T-helper 1 cell (primary cell): ENCODE results near the gene EXOC6B.
"Not testable (repeated sequence)": the region's sequence is repeated elsewhere in the genome, so short reads cannot be mapped to it uniquely, and the experiment has no call there.

Experiments used
- DNase-seq, 5 donors: peaks; one replicate each; pipeline ENCODE4 v3.0.0-alpha.2; 2012 to 2020

Gene EXOC6B

GRCh38 chr2:72539071-72539552 lies 286.7 kb downstream of the EXOC6B start:
- no peak for DNase-seq

GRCh38 chr2:72538486-72538885 lies 287.3 kb downstream of the EXOC6B start:
- no peak for DNase-seq

GRCh38 chr2:72535586-72535985 lies 290.2 kb downstream of the EXOC6B start:
- not testable (repeated sequence) for DNase-seq

GRCh38 chr2:72533765-72534164 lies 292.1 kb downstream of the EXOC6B start:
- no peak for DNase-seq

- DNase-seq, result no peak
Observed at GRCh38 chr2:72527424-72527823, 298.4 kb downstream of the EXOC6B start.

- no peak for DNase-seq
Observed at GRCh38 chr2:72526623-72527022, 299.2 kb downstream of the EXOC6B start.

GRCh38 chr2:72524071-72524470 lies 301.8 kb downstream of the EXOC6B start:
- DNase-seq, result no peak

GRCh38 chr2:72515696-72516095 lies 310.1 kb downstream of the EXOC6B start:
- DNase-seq, result no peak

GRCh38 chr2:72513011-72513410 lies 312.8 kb downstream of the EXOC6B start:
- DNase-seq, result no peak

- no peak for DNase-seq
Observed at GRCh38 chr2:72512376-72512775, 313.5 kb downstream of the EXOC6B start.

GRCh38 chr2:72511906-72512305 lies 313.9 kb downstream of the EXOC6B start:
- DNase-seq, result no peak

- DNase-seq, result no peak
Observed at GRCh38 chr2:72497763-72498162, 328.1 kb downstream of the EXOC6B start.

- no peak for DNase-seq
Observed at GRCh38 chr2:72496479-72496878, 329.4 kb downstream of the EXOC6B start.

- DNase-seq, result no peak
Observed at GRCh38 chr2:72494392-72494791, 331.4 kb downstream of the EXOC6B start.

GRCh38 chr2:72484622-72485021 lies 341.2 kb downstream of the EXOC6B start:
- DNase-seq, result not testable (repeated sequence)

- no peak for DNase-seq
Observed at GRCh38 chr2:72483346-72483745, 342.5 kb downstream of the EXOC6B start.

- no peak for DNase-seq
Observed at GRCh38 chr2:72475246-72475645, 350.6 kb downstream of the EXOC6B start.

- DNase-seq, result no peak
Observed at GRCh38 chr2:72457801-72458516, 367.9 kb downstream of the EXOC6B start.

GRCh38 chr2:72454189-72454588 lies 371.6 kb downstream of the EXOC6B start:
- DNase-seq, result no peak

- DNase-seq, result no peak
Observed at GRCh38 chr2:72442270-72442669, 383.6 kb downstream of the EXOC6B start.

- DNase-seq, result no peak
Observed at GRCh38 chr2:72439892-72440291, 385.9 kb downstream of the EXOC6B start.

- no peak for DNase-seq
Observed at GRCh38 chr2:72438364-72438763, 387.5 kb downstream of the EXOC6B start.

- DNase-seq, result no peak
Observed at GRCh38 chr2:72431737-72432136, 394.1 kb downstream of the EXOC6B start.

- DNase-seq, result no peak
Observed at GRCh38 chr2:72427022-72427861, 398.6 kb downstream of the EXOC6B start.
